ENCODE results near the gene KCNIP4.

DNA sequence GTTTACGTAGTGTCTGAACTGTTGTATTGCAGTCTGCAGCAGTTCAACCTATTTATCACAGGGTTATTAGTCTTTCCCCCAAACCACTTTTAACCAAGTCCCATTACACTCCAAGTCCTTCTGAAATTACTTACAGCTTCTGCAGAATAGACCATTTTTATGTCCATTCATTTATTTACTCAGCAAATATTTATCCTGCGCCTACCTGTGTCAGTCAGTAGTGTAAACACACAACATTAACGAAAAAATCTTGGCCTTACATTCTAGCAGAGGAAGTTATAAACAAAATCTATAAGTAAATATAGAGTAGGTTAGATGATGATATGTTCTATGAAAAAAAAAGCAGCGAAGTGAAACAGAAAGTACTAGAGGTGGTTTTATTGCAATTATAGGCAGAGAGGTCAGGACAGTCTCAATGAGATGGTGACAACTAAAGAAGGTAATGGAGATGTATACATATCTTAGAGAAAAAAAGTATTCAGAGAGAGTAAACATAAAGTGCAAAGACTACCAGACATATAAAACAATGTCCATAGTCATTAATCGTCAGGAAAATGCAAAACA is 534.7 kb downstream of the KCNIP4 start:
- TF ChIP-seq SUZ12 (IDR thresholded peaks at IDR 0.05) (no peak), FOXA1 (IDR thresholded peaks at IDR 0.05) (no peak), BHLHE40 (IDR thresholded peaks at IDR 0.05; ENCODE audit: borderline replicate concordance) (no peak), ZNF384 (IDR thresholded peaks at IDR 0.05) (no peak), LEF1 (IDR thresholded peaks at IDR 0.05; ENCODE audit: borderline replicate concordance) (no peak), FOXK2 (IDR thresholded peaks at IDR 0.05) (no peak), CTBP1 (IDR thresholded peaks at IDR 0.05; ENCODE audit: borderline replicate concordance) (no peak), SP1 (IDR thresholded peaks at IDR 0.05) (no peak), ELF4 (IDR thresholded peaks at IDR 0.05) (no peak), NFRKB (IDR thresholded peaks at IDR 0.05) (no peak), L3MBTL2 (conservative IDR thresholded peaks at IDR 0.05) (no peak)
- TF ChIP-seq, protein P1, sequence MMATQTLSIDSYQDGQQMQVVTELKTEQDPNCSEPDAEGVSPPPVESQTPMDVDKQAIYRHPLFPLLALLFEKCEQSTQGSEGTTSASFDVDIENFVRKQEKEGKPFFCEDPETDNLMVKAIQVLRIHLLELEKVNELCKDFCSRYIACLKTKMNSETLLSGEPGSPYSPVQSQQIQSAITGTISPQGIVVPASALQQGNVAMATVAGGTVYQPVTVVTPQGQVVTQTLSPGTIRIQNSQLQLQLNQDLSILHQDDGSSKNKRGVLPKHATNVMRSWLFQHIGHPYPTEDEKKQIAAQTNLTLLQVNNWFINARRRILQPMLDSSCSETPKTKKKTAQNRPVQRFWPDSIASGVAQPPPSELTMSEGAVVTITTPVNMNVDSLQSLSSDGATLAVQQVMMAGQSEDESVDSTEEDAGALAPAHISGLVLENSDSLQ (IDR thresholded peaks at IDR 0.05), result no peak

Measured in HEK293T (cell line).